ENCODE results near the gene SLC9A6.
"Not testable (repeated sequence)": the region's sequence is repeated elsewhere in the genome, so short reads cannot be mapped to it uniquely, and the experiment has no call there.

Gene SLC9A6

GRCh38 chrX:136065044-136065671 is 79.9 kb downstream of the SLC9A6 start:
- no peak for DNase-seq

GRCh38 chrX:136067097-136067496 is 81.9 kb downstream of the SLC9A6 start:
- DNase-seq = no peak

DNA sequence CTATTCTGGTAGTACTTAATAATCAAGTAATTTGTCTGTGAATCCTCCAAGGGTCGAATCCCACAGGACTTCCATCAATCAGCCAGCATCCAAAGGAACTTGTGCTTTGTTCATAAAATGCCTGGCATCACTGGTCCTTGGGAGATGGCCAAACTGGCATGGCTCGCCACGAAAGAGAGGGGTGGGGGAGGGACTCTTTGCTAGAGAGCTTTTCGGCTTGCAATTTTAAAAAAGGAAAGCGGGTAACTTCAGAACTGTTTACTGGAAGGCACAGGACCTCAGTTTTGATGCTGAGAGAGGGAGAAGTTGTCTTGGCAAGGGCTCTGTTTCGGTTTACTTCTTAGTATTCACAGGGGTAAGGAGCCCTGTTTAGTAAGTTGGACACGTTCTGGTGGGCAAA is 82.7 kb downstream of the SLC9A6 start:
- DNase-seq = no peak

- DNase-seq = no peak
Observed at GRCh38 chrX:136076942-136077341, 91.7 kb downstream of the SLC9A6 start.

- DNase-seq = no peak
Observed at GRCh38 chrX:136080766-136081165, 95.5 kb downstream of the SLC9A6 start.

- no peak for DNase-seq
Observed at GRCh38 chrX:136086521-136086920, 101.3 kb downstream of the SLC9A6 start.

DNA sequence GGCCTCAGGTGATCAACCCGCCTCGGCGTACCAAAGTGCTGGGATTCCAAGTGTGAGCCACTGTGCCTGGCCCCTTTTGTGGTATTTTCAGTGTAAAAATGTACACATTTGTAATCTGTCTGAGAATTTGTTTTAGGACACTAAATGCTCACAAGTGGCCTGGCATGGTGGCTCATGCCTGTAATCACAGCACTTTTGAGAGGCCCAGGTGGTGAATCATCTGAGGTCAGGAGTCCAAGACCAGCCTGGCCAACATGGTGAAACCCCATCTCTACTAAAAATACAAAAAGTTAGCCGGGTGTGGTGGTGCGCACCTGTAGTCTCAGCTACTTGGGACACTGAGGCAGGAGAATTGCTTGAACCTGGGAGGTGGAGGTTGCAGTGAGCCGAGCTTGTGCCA is 106.7 kb downstream of the SLC9A6 start:
- DNase-seq = not testable (repeated sequence)

DNA sequence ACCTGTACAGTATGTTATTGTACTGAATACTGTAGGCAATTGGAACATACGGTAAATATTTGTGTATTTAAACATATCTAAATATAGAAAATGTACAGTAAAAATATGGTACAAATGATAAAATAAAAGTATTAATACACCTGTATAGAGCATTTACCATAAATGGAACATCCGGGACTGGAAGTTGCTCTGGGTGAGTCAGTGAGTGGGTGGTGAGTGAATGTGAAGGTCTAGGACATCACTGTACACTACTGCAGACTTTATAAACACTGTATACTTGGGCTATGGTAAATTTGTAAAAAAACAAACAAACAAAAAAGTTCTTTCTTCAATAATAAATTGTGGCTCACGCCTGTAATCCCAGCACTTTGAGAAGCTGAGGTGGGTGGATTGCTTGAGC is 109.7 kb downstream of the SLC9A6 start:
- DNase-seq = no peak
